RKO (cell line): Measurements from ENCODE around the gene ITSN1.

Experiments used
- DNase-seq: peaks from one replicate; pipeline ENCODE4 v3.0.0-alpha.2; 2016; ENCODE audit warnings: low spot score

The ITSN1 gene

DNA sequence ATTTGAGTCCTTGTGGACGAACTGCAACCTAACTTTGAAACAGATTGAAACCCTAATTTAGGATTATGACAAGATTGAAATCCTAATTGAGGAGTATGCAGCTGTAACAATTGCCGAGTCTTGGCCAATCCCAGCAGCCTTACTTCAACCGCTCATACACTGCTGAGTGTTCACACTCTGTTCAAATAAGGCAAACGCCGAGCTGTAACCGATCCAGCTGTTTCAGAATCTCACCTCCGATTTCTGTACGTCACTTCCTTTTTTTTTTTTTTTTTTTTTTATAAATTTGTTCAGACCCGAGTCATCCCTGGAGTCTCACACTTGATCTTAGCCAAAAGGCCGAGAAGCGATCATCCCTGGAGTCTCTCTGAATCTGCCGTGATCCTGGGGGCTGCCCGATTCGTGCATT, 295.6 kb downstream of the ITSN1 start:
- no peak for DNase-seq

DNA sequence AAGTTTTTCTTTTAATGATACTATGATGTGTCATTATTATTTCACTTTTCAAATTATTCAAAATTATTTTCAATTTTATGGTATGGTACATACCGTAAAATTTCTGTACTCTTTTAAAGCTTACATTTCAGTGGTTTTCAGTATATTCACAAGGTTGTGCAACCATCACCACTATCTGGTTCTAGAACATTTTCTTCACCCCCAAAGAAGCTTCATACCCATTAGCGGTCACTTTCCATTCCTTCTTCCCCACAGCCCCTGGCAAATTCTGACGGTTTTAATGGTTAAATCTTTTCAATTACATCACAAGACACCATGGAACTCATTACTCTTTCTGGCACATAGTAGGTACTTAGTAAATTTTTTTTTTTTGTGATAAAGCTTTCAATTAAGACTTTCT, 296.1 kb downstream of the ITSN1 start:
- DNase-seq: no peak

DNA sequence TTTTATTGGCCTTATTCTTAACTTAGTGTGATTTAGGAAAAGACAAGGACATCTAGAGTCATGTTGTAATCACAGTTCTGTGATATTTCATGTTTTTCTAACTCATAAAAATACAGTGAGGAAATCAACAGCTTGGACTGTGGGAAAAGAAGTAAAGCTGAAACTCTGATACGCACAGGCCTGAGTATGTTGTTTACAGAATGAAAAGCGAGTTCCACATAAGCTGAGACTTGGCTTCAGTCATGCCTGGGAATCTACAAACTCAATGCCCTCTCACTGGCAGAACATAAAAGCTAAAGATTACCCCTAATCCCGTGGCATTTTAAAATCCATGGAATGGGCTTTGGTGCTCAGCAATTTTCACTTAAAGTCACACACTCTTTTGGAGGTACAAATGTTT, 296.9 kb downstream of the ITSN1 start:
- no peak for DNase-seq

DNA sequence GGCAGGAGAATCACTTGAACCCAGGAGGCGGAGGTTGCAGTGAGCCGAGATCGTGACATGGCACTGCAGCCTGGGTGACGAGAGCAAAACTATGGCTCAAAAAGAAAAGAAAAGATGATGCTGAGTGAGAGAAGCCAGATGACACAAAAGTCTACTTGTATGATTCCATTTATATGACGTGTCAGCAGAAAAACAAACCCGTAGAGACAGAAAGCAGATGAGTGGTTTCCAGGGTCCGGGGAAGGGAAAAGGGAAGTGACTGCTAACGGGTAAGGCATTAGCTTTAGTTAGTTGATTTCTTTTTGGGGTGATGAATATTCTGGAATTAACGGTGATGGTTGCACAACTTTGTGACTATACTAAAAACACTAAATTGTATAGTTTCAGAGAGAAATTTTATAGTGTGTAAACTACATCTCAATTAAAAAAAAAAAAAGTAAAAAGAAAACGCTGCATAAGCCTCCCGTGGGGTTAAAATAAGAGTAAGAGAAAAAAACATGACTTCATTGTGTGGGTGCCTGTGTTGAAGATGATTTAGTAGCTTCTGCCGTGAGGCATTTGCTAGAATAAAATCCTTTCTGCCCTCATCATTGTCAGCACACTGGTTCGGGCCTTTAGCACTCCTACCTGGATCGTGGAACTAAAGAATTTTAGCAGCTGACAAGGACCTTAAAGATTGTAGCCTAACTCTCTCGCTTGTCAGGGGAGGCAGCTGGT, 298.0 kb downstream of the ITSN1 start:
- no peak for DNase-seq

DNA sequence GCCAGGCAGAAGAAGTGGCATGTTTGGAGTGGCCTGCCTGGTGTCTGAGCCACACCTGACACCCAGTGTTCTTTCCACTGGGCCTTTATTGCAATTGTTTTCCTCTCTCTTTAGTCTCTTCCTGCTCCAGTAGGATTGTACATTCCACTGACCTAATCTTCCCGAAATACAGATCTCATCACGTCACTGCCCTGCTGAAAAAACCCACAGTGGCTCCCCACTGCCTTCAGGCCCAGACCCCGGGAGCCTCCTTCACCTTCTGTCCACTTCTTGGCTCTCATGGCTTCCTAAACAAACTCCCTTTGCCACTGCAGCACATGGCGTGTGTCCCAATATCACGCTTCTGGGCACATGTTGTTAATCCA, 298.6 kb downstream of the ITSN1 start:
- DNase-seq: no peak

DNA sequence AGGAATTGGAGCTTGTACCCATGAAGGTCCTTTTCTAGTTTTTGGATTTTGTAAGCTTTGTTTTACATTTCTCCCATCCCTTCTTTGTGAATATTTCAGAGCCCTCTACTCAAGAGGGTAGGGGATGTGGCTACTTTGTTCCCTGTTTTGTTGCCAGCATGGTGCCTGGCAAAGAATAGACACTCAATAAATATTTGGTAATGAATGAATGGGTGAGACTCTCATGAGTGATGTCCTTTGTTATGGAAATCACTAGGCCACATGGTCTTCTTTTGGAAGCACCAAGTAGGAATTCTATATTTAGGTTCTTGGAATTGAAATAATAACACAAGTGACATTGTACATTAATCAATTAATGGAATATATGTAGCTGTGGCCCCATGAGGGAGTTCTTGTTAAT, 300.1 kb downstream of the ITSN1 start:
- DNase-seq: no peak

DNA sequence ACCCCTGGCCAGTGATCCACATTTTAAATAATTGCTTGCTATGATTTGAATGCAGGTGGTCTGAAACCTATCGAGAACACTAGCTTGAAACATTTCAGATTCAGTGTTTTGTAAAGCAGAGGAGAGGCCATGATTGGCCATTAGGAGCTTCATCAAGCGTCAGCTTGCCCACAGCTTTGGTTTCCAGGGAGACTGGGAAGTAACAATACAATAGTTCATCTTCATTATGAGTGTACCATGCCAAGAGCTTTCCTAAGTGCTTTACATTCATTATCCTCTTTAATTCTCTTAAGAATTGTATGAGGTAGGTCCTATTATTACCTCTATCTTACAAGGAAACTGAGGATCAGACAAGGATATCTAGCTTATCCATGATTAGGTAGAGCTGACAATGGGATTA, 301.0 kb downstream of the ITSN1 start:
- DNase-seq: no peak

DNA sequence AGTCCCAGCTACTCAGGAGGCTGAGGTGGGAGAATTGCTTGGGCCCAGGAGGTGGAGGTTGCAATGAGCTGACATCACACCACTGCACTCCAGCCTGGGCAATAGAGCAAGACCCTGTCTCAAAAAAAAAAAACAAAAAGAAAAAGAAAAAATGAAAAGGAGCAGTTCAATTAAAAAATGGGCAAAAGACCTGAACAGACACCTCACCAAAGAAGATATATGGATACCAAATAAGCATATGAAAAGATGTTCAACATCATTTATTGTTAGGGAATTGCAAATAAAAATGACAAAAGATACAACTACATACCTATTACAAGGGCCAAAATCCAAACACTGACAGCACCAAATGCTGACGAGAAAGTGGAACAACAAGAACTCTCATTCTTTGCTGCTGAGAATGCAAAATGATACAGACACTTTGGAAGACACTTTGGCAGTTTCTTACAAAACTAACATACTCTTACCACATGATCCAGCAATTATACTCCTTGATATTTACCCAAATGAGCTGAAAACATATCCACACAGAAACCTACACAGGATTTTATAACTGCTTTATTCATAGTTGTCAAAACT, 302.0 kb downstream of the ITSN1 start:
- DNase-seq: no peak

DNA sequence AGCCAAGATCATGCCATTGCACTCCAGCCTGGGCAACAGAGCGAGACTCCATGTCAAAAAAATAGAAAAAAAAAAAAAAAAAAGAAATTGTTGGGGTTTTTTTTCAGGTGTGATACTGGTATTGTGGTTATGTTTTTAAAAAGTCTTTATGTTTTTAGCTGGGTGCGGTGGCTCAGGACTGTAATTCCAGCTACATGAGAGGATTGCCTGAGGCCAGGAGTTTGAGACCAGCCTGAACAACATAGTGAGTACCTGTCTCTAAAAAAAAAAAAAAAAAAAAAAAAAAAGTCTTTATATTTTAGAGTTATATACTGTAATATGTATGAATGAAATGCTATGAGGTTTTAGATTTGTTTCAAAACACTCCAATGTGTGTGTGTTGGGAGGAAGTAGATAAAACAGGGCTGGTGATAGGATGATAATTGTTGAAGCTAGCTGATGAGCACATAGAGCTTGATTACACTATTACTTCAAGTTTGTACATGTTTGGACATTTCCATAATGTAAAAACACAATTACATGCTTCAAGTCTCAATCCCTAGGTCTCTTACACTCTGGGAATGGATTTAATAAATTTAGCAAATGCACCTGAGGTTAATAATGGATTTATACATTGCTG, 303.5 kb downstream of the ITSN1 start:
- DNase-seq: no peak

DNA sequence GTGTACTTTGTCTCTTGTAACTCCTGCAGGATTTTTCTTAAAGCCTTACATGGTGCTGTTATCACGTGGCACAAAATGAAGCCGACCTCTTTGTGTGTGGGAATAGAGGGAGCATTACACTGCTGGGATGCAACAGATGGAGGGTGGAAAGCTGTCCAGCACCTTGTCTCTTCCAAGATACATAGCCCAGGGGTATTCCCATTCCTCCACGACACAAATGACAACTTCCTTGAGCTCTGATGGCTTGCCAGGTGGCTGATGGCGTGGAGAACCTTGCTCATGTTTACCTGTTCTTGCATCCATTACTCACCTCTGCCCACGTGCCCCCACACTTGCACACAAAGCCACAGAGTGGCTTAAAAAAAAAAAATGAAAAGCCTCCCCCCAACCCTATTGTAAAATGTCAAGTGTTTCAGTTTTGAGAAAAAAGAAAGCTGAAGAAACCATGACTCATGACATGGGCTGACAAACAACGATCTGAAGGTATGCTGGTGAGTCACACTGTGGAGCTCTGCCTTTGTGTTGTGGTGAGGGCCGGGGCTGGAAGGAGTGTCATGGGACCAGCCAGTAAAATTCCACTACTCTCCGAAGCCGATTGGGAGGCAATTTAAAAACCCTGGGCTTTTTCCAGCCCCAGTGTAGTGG, 305.3 kb downstream of the ITSN1 start:
- peak; percentile 96 for DNase-seq

DNA sequence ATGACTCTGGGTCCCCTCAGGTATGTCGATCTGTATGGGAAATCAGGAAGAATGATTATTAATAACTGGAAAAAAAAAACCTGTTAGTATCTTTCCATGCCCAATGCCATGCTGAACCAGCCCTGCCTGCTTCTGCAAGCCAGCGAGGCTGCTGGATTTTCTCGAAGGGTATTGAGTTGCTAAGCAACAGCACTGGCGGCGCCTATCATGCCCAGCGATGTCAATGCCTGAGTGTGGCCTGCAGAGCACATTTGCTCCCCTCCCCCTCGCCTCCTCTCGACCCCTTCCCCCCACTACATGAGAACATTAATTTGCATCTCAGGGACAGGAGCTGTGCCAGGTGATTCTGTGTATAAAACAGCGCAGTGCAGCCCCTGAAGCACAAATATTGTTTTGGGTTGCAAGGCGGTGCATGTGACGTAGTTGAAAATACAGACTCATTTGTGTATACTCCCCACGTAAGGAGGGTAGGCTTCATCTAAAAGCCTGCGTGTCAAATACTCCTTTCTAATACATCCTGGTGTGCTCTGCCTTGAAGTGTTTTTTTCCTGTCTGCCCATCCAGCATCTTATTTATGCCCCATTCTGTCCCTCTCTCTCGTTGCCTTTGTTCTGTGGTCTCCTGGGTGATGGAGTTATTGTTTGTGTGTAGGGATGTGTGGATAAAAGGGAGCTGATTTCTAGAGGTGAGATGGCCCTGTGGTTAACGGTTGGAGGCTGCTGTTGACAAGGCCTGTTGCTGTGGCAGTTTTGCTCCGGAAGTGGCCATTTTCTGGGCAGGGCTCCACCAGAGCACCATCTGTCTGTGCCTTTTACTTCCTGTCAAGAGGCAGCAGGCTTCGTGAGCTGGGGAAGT, 306.0 kb downstream of the ITSN1 start:
- peak; percentile 67 for DNase-seq

DNA sequence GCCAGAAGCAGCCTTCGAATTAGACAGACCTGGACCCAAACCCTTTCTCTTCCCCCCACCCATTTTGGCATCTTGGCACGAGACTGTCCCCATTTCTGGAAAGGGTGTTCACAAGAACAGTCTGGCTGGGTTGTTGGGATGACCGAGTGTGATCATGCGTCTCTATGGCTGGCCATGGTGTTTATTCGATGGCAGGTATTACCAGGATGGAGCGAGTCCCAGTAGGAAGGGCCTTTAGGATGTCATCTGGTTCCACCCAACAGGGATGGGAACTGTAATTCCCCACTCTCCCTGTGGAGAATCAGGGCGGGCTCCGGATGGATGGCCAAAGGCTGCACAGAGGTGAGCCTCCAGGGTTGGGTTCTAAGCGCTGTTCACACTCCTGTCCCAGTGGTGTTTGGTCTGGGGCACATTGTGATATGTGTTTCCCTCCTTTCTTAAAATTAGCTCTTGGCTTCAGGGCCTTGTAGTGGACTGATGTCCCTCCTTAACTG, 306.7 kb downstream of the ITSN1 start:
- no peak for DNase-seq
